GM23338 (cell line): ENCODE measurements around the gene RNASE8.

Source experiments
- CREB1 ChIP-seq: fragments of 250-450 bp; sonication (Bioruptor Pico); IDR thresholded peaks from 2 replicates; pipeline ENCODE4 v1.5.0; 2020; ENCODE audit warnings: low read depth, mild to moderate bottlenecking, moderate library complexity
- EZH2 ChIP-seq: fragments of 200-600 bp; sonication (generic); IDR thresholded peaks from one replicate; pipeline ENCODE4 v1.8.0; 2017; ENCODE audit warnings: antibody characterized with exemption, mild to moderate bottlenecking, low read depth; ENCODE audit not compliant: unreplicated experiment
- EZH2phosphoT487 ChIP-seq: fragments of 200-600 bp; sonication (generic); IDR thresholded peaks from one replicate; pipeline ENCODE4 v1.8.1; 2018; ENCODE audit warnings: antibody characterized with exemption; ENCODE audit not compliant: unreplicated experiment
- JUNB ChIP-seq: IDR thresholded peaks from one replicate; pipeline ENCODE4 v1.6.1; 2016; ENCODE audit warnings: antibody characterized with exemption; ENCODE audit not compliant: unreplicated experiment
- POLR2AphosphoS5 ChIP-seq: IDR thresholded peaks from 2 replicates; pipeline ENCODE4 v1.6.1; 2016; ENCODE audit warnings: antibody characterized with exemption, low read depth
- ZNF114 ChIP-seq: fragments of 250-450 bp; sonication (Bioruptor Pico); IDR thresholded peaks from 2 replicates; pipeline ENCODE4 v1.5.0; 2020; ENCODE audit warnings: mild to moderate bottlenecking, moderate library complexity
- ZNF331 ChIP-seq: fragments of 250-450 bp; sonication (Bioruptor Pico); IDR thresholded peaks from 2 replicates; pipeline ENCODE4 v1.5.0; 2020; ENCODE audit warnings: low read depth, mild to moderate bottlenecking, moderate library complexity
- TF ChIP-seq, protein P1 (sequence below), 2 experiments: fragments of 200-600 bp in 1 of 2; sonication (generic) in 1 of 2; conservative IDR thresholded peaks; 2 replicates each; pipeline versions ENCODE4 v1.5.1 to v1.6.1; 2016 to 2017; ENCODE audit warnings: antibody characterized with exemption in 2 of 2, low read depth in 2 of 2, mild to moderate bottlenecking in 2 of 2, moderate library complexity in 1 of 2
- TF ChIP-seq, protein P2 (sequence below): IDR thresholded peaks from one replicate; pipeline ENCODE4 v1.6.1; 2018; ENCODE audit warnings: antibody characterized with exemption; ENCODE audit not compliant: unreplicated experiment
- TF ChIP-seq, protein P3 (sequence below): fragments of 250-450 bp; sonication (Bioruptor Pico); IDR thresholded peaks from 2 replicates; pipeline ENCODE4 v1.5.0; 2020; ENCODE audit warnings: mild to moderate bottlenecking, moderate library complexity
- TF ChIP-seq, protein P4 (sequence below): IDR thresholded peaks from 2 replicates; pipeline ENCODE4 v1.6.1; 2016; ENCODE audit warnings: antibody characterized with exemption

DNA sequence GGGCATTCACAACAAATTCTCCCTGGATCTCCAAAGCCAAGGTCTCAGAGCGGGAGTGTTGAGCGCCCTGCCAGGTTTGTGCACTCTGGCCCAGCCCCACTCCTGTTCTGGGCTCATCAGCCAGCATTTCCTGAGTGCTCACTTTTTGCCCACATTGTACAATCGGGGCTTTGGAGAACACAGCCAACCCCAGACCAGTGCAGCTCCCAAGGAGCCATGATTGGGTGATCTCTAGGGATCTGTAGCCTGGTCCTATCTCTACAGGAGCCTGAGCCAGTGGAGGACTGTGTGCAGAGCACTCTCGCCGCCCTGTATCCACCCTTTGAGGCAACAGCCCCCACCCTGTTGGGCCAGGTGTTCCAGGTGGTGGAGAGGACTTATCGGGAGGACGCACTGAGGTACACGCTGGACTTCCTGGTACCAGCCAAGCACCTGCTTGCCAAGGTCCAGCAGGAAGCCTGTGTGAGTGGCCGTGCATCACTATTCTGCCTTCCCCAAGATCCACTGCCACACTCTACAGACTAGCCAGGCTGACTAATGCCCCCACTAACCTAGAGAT lies 15.2 kb downstream of the RNASE8 start:
- TF ChIP-seq, protein P1, sequence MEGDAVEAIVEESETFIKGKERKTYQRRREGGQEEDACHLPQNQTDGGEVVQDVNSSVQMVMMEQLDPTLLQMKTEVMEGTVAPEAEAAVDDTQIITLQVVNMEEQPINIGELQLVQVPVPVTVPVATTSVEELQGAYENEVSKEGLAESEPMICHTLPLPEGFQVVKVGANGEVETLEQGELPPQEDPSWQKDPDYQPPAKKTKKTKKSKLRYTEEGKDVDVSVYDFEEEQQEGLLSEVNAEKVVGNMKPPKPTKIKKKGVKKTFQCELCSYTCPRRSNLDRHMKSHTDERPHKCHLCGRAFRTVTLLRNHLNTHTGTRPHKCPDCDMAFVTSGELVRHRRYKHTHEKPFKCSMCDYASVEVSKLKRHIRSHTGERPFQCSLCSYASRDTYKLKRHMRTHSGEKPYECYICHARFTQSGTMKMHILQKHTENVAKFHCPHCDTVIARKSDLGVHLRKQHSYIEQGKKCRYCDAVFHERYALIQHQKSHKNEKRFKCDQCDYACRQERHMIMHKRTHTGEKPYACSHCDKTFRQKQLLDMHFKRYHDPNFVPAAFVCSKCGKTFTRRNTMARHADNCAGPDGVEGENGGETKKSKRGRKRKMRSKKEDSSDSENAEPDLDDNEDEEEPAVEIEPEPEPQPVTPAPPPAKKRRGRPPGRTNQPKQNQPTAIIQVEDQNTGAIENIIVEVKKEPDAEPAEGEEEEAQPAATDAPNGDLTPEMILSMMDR (conservative IDR thresholded peaks at IDR 0.05; ENCODE audit: low read depth in 2 of 2): no peak
- TF ChIP-seq ZNF331 (CRISPR knock-in tag) (no peak), EZH2 (no peak), CREB1 (no peak), POLR2AphosphoS5 (no peak), EZH2phosphoT487 (no peak), JUNB (no peak), ZNF114 (CRISPR knock-in tag) (no peak)
- TF ChIP-seq, protein P2, sequence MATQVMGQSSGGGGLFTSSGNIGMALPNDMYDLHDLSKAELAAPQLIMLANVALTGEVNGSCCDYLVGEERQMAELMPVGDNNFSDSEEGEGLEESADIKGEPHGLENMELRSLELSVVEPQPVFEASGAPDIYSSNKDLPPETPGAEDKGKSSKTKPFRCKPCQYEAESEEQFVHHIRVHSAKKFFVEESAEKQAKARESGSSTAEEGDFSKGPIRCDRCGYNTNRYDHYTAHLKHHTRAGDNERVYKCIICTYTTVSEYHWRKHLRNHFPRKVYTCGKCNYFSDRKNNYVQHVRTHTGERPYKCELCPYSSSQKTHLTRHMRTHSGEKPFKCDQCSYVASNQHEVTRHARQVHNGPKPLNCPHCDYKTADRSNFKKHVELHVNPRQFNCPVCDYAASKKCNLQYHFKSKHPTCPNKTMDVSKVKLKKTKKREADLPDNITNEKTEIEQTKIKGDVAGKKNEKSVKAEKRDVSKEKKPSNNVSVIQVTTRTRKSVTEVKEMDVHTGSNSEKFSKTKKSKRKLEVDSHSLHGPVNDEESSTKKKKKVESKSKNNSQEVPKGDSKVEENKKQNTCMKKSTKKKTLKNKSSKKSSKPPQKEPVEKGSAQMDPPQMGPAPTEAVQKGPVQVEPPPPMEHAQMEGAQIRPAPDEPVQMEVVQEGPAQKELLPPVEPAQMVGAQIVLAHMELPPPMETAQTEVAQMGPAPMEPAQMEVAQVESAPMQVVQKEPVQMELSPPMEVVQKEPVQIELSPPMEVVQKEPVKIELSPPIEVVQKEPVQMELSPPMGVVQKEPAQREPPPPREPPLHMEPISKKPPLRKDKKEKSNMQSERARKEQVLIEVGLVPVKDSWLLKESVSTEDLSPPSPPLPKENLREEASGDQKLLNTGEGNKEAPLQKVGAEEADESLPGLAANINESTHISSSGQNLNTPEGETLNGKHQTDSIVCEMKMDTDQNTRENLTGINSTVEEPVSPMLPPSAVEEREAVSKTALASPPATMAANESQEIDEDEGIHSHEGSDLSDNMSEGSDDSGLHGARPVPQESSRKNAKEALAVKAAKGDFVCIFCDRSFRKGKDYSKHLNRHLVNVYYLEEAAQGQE: no peak
- TF ChIP-seq, protein P3, sequence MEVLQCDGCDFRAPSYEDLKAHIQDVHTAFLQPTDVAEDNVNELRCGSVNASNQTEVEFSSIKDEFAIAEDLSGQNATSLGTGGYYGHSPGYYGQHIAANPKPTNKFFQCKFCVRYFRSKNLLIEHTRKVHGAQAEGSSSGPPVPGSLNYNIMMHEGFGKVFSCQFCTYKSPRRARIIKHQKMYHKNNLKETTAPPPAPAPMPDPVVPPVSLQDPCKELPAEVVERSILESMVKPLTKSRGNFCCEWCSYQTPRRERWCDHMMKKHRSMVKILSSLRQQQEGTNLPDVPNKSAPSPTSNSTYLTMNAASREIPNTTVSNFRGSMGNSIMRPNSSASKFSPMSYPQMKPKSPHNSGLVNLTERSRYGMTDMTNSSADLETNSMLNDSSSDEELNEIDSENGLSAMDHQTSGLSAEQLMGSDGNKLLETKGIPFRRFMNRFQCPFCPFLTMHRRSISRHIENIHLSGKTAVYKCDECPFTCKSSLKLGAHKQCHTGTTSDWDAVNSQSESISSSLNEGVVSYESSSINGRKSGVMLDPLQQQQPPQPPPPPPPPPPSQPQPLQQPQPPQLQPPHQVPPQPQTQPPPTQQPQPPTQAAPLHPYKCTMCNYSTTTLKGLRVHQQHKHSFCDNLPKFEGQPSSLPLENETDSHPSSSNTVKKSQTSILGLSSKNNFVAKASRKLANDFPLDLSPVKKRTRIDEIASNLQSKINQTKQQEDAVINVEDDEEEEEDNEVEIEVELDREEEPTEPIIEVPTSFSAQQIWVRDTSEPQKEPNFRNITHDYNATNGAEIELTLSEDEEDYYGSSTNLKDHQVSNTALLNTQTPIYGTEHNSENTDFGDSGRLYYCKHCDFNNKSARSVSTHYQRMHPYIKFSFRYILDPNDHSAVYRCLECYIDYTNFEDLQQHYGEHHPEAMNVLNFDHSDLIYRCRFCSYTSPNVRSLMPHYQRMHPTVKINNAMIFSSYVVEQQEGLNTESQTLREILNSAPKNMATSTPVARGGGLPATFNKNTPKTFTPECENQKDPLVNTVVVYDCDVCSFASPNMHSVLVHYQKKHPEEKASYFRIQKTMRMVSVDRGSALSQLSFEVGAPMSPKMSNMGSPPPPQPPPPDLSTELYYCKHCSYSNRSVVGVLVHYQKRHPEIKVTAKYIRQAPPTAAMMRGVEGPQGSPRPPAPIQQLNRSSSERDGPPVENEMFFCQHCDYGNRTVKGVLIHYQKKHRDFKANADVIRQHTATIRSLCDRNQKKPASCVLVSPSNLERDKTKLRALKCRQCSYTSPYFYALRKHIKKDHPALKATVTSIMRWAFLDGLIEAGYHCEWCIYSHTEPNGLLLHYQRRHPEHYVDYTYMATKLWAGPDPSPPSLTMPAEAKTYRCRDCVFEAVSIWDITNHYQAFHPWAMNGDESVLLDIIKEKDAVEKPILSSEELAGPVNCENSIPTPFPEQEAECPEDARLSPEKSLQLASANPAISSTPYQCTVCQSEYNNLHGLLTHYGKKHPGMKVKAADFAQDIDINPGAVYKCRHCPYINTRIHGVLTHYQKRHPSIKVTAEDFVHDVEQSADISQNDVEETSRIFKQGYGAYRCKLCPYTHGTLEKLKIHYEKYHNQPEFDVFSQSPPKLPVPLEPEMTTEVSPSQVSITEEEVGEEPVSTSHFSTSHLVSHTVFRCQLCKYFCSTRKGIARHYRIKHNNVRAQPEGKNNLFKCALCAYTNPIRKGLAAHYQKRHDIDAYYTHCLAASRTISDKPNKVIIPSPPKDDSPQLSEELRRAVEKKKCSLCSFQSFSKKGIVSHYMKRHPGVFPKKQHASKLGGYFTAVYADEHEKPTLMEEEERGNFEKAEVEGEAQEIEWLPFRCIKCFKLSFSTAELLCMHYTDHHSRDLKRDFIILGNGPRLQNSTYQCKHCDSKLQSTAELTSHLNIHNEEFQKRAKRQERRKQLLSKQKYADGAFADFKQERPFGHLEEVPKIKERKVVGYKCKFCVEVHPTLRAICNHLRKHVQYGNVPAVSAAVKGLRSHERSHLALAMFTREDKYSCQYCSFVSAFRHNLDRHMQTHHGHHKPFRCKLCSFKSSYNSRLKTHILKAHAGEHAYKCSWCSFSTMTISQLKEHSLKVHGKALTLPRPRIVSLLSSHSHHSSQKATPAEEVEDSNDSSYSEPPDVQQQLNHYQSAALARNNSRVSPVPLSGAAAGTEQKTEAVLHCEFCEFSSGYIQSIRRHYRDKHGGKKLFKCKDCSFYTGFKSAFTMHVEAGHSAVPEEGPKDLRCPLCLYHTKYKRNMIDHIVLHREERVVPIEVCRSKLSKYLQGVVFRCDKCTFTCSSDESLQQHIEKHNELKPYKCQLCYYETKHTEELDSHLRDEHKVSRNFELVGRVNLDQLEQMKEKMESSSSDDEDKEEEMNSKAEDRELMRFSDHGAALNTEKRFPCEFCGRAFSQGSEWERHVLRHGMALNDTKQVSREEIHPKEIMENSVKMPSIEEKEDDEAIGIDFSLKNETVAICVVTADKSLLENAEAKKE (CRISPR knock-in tag): no peak
- TF ChIP-seq, protein P4, sequence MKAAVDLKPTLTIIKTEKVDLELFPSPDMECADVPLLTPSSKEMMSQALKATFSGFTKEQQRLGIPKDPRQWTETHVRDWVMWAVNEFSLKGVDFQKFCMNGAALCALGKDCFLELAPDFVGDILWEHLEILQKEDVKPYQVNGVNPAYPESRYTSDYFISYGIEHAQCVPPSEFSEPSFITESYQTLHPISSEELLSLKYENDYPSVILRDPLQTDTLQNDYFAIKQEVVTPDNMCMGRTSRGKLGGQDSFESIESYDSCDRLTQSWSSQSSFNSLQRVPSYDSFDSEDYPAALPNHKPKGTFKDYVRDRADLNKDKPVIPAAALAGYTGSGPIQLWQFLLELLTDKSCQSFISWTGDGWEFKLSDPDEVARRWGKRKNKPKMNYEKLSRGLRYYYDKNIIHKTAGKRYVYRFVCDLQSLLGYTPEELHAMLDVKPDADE: no peak
